ENCODE data around the gene SYVN1. TPM values are rescaled to one million over a fixed set of nuclear protein-coding genes. Genes with fewer than 3 reads are reported as not detected.
A peak's percentile ranks its signal among the peaks of the same experiment; 100 is the strongest.

SYVN1 gene
- polyA plus RNA-seq, 2 of the 4 experiments (the other 2 are of a cell fraction) = 21.4 to 25.1 TPM

GRCh38 chr11:65141896-65142494, 7.7 kb upstream of the SYVN1 start (continued):
- TF ChIP-seq TP53 (CRISPR knock-in tag; IDR thresholded peaks at IDR 0.05) = no peak
- TF ChIP-seq EHMT2 (IDR thresholded peaks at IDR 0.05; ENCODE audit: low read depth) = no peak
- no peak for TF ChIP-seq HEYL (CRISPR knock-in tag; IDR thresholded peaks at IDR 0.05)

GRCh38 chr11:65136515-65137096, 2.3 kb upstream of the SYVN1 start:
- DNase-seq (ENCODE audit: low read depth in 1 of 2, low spot score in 1 of 2) (no peak), FAIRE-seq (no peak), ATAC-seq (no peak)
- POLR2A ChIA-PET = interaction anchor here (1.2 kb wide), 1 partner anchor 138 kb away, joined by 5 read pairs; no protein-coding TSS in a partner anchor
- TF ChIP-seq ZFP36 (IDR thresholded peaks at IDR 0.05; ENCODE audit: borderline replicate concordance, partially characterized antibody) = no peak
- TF ChIP-seq CTCF (IDR thresholded peaks at IDR 0.05) = no peak
- TF ChIP-seq POLR2A (IDR thresholded peaks at IDR 0.05; ENCODE audit: low read length) = no peak
- CTCF ChIA-PET = interaction anchor here (0.9 to 3.5 kb wide), 10 partner anchors 9 to 138 kb away, joined by 3 to 19 read pairs (median 4); partner anchors contain the start of genes CAPN1 and ZNHIT2
- 86% methylated on average over 15 of the region's 15 CpGs for WGBS (ENCODE audit: missing lambda C conversion rate)
- H3K4me1 ChIP-seq = peaks cover 15% of the 10 kb centered on the region
- no peak overlapping the region for H3K4me3 ChIP-seq
- no peak overlapping the region for H3K4me2 ChIP-seq
- H3K27ac ChIP-seq = no peak overlapping the region
- no peaks in the 10 kb centered on the region for H3K9me3 ChIP-seq

- no peak for TF ChIP-seq USF2 (IDR thresholded peaks at IDR 0.05)
- no peak for TF ChIP-seq REST (IDR thresholded peaks at IDR 0.05)
- TF ChIP-seq MAZ (IDR thresholded peaks at IDR 0.05; ENCODE audit: borderline replicate concordance, low read depth, low read length) = no peak
- no peak for TF ChIP-seq FOXS1 (CRISPR knock-in tag; IDR thresholded peaks at IDR 0.05)
- TF ChIP-seq ATOH8 (CRISPR knock-in tag; IDR thresholded peaks at IDR 0.05; ENCODE audit: low read depth) = no peak
- no peak for TF ChIP-seq CBX8 (IDR thresholded peaks at IDR 0.05)
- no peak for TF ChIP-seq POLR2AphosphoS2 (conservative IDR thresholded peaks at IDR 0.05; ENCODE audit: low read length)
- TF ChIP-seq HOXB13 (CRISPR knock-in tag; IDR thresholded peaks at IDR 0.05; ENCODE audit: low read depth) = no peak
- TF ChIP-seq PBX3 (IDR thresholded peaks at IDR 0.05) = no peak
- TF ChIP-seq JUNB (IDR thresholded peaks at IDR 0.05) = no peak
- TF ChIP-seq ZNF302 (CRISPR knock-in tag; IDR thresholded peaks at IDR 0.05) = no peak
- no peak for TF ChIP-seq CHD4 (IDR thresholded peaks at IDR 0.05; ENCODE audit: borderline replicate concordance)
- no peak for TF ChIP-seq FOSL2 (IDR thresholded peaks at IDR 0.05)
- no peak for TF ChIP-seq FOSL2 (CRISPR knock-in tag; IDR thresholded peaks at IDR 0.05)
- no peak for TF ChIP-seq PHF8 (IDR thresholded peaks at IDR 0.05; ENCODE audit: borderline replicate concordance, low read depth)
- no peak for TF ChIP-seq E2F6 (IDR thresholded peaks at IDR 0.05; ENCODE audit: borderline replicate concordance, low read depth)
- no peak for TF ChIP-seq RCOR1 (IDR thresholded peaks at IDR 0.05; ENCODE audit: low read depth, low read length)
- ChIA-PET POLR2A (interaction anchor here (0.8 to 3.0 kb wide), 14 partner anchors 9 to 198 kb away, joined by 3 to 37 read pairs (median 6); partner anchors contain the start of genes CAPN1, DPF2, FAU and MRPL49), CTCF (interaction anchor here (0.6 to 3.5 kb wide), 13 partner anchors 13 to 117 kb away, joined by 3 to 19 read pairs (median 3); partner anchors contain the start of genes CAPN1 and ZNHIT2)
- ATAC-seq = no peak
- Histone ChIP-seq H3K27ac (peak overlapping the region; percentile 96 to 98), H3K4me1 (peaks cover 15% of the 10 kb centered on the region), H3K9me3 (no peaks in the 10 kb centered on the region), H3K4me3 (peak overlapping the region; percentile 89), H3K4me2 (peak overlapping the region; percentile 87)
- FAIRE-seq = no peak
- WGBS (ENCODE audit: missing lambda C conversion rate) = 79% methylated on average over 11 of the region's 11 CpGs
- no peak for DNase-seq (ENCODE audit: low read depth in 1 of 2, low spot score in 1 of 2)
Observed at GRCh38 chr11:65135633-65136145, 1.4 kb upstream of the SYVN1 start.
